Liver (tissue), 3 donors: ENCODE data around the gene CNN1.

Experiments
- EGR1 ChIP-seq, 2 donors: IDR thresholded peaks; 2 replicates each; pipeline ENCODE4 v1.6.1; 2016 to 2018; ENCODE audit warnings: antibody characterized with exemption in 2 of 2, low read depth in 2 of 2
- FOXA1 ChIP-seq: IDR thresholded peaks from 2 replicates; pipeline ENCODE4 v1.6.1; 2016; ENCODE audit warnings: antibody characterized with exemption
- GABPA ChIP-seq, 2 donors: IDR thresholded peaks in 1 of 2; conservative IDR thresholded peaks in 1 of 2; 2 replicates each; pipeline ENCODE4 v1.6.1; 2016; ENCODE audit warnings: antibody characterized with exemption in 2 of 2, mild to moderate bottlenecking in 1 of 2, moderate library complexity in 1 of 2
- RAD21 ChIP-seq, 2 donors: IDR thresholded peaks; 2 replicates each; pipeline ENCODE4 v1.6.1; 2016; ENCODE audit warnings: antibody characterized with exemption in 2 of 2, mild to moderate bottlenecking in 2 of 2
- RXRA ChIP-seq, 2 donors: IDR thresholded peaks; 2 replicates each; pipeline ENCODE4 v1.6.1; 2017 to 2018; ENCODE audit warnings: antibody characterized with exemption in 2 of 2, mild to moderate bottlenecking in 1 of 2
- SP1 ChIP-seq: IDR thresholded peaks from 2 replicates; pipeline ENCODE4 v1.6.1; 2018; ENCODE audit warnings: antibody characterized with exemption, mild to moderate bottlenecking
- YY1 ChIP-seq: IDR thresholded peaks from 2 replicates; pipeline ENCODE4 v1.6.1; 2016; ENCODE audit warnings: antibody characterized with exemption, mild to moderate bottlenecking
- TF ChIP-seq, protein P1 (sequence below): fragments of 150-350 bp; IDR thresholded peaks from 2 replicates; pipeline ENCODE4 v1.5.1; 2017; ENCODE audit warnings: improper control_type of control experiment, low read depth, low read length; ENCODE audit not compliant: missing input control
- TF ChIP-seq, protein P2 (sequence below): IDR thresholded peaks from 2 replicates; pipeline ENCODE4 v1.6.1; 2016; ENCODE audit warnings: antibody characterized with exemption
- TF ChIP-seq, protein P3 (sequence below): IDR thresholded peaks from 2 replicates; pipeline ENCODE4 v1.6.1; 2016; ENCODE audit warnings: antibody characterized with exemption, mild to moderate bottlenecking
- TF ChIP-seq, protein P4 (sequence below): IDR thresholded peaks from 2 replicates; pipeline ENCODE4 v1.6.1; 2016; ENCODE audit warnings: antibody characterized with exemption
- donor health status: healthy.
- donor health status: healthy.

DNA sequence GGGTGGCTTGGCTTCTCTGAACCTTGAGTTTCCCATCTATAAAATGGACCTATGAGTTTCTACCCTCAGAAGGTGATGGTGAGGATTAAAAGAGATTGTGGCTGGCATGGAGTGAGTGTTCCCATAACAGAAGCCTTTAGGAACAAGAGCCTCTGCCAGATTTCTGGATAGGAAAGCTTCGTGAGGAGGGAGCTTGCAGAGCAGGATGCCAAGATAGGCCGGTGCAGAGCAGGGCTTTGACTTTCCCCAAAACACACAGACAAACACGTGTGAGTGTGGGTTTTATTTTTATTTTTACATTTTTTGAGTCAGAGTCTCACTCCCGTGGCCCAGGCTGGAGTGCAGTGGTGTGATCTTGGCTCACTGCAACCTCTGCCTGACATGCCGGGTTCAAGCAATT, 3.7 kb upstream of the CNN1 start:
- TF ChIP-seq, protein P1, sequence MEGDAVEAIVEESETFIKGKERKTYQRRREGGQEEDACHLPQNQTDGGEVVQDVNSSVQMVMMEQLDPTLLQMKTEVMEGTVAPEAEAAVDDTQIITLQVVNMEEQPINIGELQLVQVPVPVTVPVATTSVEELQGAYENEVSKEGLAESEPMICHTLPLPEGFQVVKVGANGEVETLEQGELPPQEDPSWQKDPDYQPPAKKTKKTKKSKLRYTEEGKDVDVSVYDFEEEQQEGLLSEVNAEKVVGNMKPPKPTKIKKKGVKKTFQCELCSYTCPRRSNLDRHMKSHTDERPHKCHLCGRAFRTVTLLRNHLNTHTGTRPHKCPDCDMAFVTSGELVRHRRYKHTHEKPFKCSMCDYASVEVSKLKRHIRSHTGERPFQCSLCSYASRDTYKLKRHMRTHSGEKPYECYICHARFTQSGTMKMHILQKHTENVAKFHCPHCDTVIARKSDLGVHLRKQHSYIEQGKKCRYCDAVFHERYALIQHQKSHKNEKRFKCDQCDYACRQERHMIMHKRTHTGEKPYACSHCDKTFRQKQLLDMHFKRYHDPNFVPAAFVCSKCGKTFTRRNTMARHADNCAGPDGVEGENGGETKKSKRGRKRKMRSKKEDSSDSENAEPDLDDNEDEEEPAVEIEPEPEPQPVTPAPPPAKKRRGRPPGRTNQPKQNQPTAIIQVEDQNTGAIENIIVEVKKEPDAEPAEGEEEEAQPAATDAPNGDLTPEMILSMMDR, result no peak
- TF ChIP-seq YY1, result no peak
- TF ChIP-seq RXRA (IDR thresholded peaks at IDR 0.05), result no peak
- TF ChIP-seq FOXA1, result no peak
- TF ChIP-seq RAD21 (IDR thresholded peaks at IDR 0.05), result no peak
- no peak for TF ChIP-seq GABPA (IDR thresholded peaks at IDR 0.05 in 1 of 2, conservative IDR thresholded peaks at IDR 0.05 in 1 of 2)
- TF ChIP-seq, protein P2, sequence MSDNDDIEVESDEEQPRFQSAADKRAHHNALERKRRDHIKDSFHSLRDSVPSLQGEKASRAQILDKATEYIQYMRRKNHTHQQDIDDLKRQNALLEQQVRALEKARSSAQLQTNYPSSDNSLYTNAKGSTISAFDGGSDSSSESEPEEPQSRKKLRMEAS, result no peak
- TF ChIP-seq, protein P3, sequence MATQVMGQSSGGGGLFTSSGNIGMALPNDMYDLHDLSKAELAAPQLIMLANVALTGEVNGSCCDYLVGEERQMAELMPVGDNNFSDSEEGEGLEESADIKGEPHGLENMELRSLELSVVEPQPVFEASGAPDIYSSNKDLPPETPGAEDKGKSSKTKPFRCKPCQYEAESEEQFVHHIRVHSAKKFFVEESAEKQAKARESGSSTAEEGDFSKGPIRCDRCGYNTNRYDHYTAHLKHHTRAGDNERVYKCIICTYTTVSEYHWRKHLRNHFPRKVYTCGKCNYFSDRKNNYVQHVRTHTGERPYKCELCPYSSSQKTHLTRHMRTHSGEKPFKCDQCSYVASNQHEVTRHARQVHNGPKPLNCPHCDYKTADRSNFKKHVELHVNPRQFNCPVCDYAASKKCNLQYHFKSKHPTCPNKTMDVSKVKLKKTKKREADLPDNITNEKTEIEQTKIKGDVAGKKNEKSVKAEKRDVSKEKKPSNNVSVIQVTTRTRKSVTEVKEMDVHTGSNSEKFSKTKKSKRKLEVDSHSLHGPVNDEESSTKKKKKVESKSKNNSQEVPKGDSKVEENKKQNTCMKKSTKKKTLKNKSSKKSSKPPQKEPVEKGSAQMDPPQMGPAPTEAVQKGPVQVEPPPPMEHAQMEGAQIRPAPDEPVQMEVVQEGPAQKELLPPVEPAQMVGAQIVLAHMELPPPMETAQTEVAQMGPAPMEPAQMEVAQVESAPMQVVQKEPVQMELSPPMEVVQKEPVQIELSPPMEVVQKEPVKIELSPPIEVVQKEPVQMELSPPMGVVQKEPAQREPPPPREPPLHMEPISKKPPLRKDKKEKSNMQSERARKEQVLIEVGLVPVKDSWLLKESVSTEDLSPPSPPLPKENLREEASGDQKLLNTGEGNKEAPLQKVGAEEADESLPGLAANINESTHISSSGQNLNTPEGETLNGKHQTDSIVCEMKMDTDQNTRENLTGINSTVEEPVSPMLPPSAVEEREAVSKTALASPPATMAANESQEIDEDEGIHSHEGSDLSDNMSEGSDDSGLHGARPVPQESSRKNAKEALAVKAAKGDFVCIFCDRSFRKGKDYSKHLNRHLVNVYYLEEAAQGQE, result no peak
- TF ChIP-seq SP1, result no peak
- TF ChIP-seq, protein P4, sequence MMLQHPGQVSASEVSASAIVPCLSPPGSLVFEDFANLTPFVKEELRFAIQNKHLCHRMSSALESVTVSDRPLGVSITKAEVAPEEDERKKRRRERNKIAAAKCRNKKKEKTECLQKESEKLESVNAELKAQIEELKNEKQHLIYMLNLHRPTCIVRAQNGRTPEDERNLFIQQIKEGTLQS, result no peak
- TF ChIP-seq EGR1 (IDR thresholded peaks at IDR 0.05; ENCODE audit: low read depth in 2 of 2), result no peak
